Lung microvascular endothelial cell (primary cell): Measurements from ENCODE around the gene GPR18. TPM values are rescaled to one million over a fixed set of nuclear protein-coding genes. Genes with fewer than 3 reads are reported as not detected.
"Not testable (repeated sequence)": the region's sequence is repeated elsewhere in the genome, so short reads cannot be mapped to it uniquely, and the experiment has no call there.

Experiments used
- DNase-seq, 2 donors: peaks; one replicate each; pipeline versions ENCODE4 v3.0.0 to v3.0.0-alpha.2; 2010; ENCODE audit warnings: low read depth in 2 of 2
- total RNA-seq: library from RNA; depleted of rRNA; stranded (reverse); fragments of >200 nt; gene quantifications from 2 replicates; pipeline ENCODE4 v1.2.1, GENCODE V29; 2014

Gene GPR18
- total RNA-seq, 1 donor from 2014 or later: not detected

GRCh38 chr13:99210627-99211026 is 47.6 kb downstream of the GPR18 start:
- DNase-seq: not testable (repeated sequence)

- no peak for DNase-seq
Observed at GRCh38 chr13:99208845-99209527, 49.2 kb downstream of the GPR18 start.

- DNase-seq: no peak
Observed at GRCh38 chr13:99208185-99208584, 50.0 kb downstream of the GPR18 start.

- no peak for DNase-seq
Observed at GRCh38 chr13:99207511-99207910, 50.7 kb downstream of the GPR18 start.

GRCh38 chr13:99206873-99207272 is 51.3 kb downstream of the GPR18 start:
- DNase-seq: no peak

GRCh38 chr13:99206226-99206625 is 52.0 kb downstream of the GPR18 start:
- no peak for DNase-seq

- DNase-seq: no peak
Observed at GRCh38 chr13:99205621-99206220, 52.5 kb downstream of the GPR18 start.

Other genes starting within 250 kb of the GPR18 start
- gene UBAC2, start 57.5 kb downstream of the GPR18 start, total RNA-seq: 26.8 and 31.3 TPM in 2 replicates
- gene GPR183, start 49.0 kb upstream of the GPR18 start, total RNA-seq: 0.40 and 1.1 TPM in 2 replicates
- gene TM9SF2, start 243.1 kb upstream of the GPR18 start, total RNA-seq: 87.0 and 116 TPM in 2 replicates